ENCODE data around the gene SEPSECS. TPM values are rescaled to one million over a fixed set of nuclear protein-coding genes. Genes with fewer than 3 reads are reported as not detected.

Gene SEPSECS
- total and polyA plus RNA-seq, 2 of the 13 experiments (the other 11 are each of a cell fraction or from before 2014, with no cell fraction given) = 9.4 to 14.3 TPM

DNA sequence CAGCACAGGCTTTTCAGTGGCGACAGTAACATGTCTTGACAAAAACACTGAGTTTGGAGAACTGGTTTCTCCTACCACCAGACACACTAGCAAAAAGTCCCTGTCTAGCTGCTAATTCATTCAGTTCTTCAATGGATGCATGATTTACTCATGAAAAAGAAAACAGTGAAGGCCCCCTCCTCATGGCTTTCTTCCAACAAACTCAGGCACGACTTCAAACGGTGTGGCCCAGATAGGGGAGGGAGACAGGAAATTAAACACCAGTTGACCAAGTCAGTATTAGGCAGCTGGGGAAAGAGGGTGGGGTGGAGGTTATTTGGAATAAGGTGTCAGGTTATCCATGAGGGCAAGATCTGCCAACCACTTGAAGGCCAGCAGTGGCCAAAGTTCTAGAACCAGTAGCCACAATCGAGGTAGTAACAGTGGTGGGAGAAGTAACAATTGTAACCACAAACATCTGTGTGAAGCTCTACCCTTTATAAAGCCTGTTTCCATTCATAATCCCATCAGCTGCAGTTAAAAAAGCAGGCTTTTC lies 60.2 kb downstream of the SEPSECS start:
- H2AFZ ChIP-seq (ENCODE audit: low read length) = no peak overlapping the region
- FAIRE-seq (no peak), ATAC-seq (no peak), DNase-seq (ENCODE audit: low spot score) (no peak)
- peaks cover 22% of the 10 kb centered on the region for H3K4me1 ChIP-seq (ENCODE audit: insufficient read depth, low read length)
- no peaks in the 10 kb centered on the region for H3K79me2 ChIP-seq (ENCODE audit: insufficient read depth, low read length)
- in situ Hi-C loops (cut with HindIII; ENCODE audit: extremely low pct_ligation_motif_present, low pct_unique_long_range_greater_than_20kb) (no loop called here), intact Hi-C loops (cut with micrococcal nuclease; ENCODE audit: unreplicated experiment) (no loop called here)
- no peak overlapping the region for H3K4me3 ChIP-seq (replicated peaks in 1 of 3; ENCODE audit: insufficient read depth in 1 of 3, low read depth in 2 of 3, low read length in 3 of 3)
- ChIA-PET CTCF (ENCODE audit: low intra/inter-chr PET ratio, low total read pairs) (no interaction called here), POLR2A (no interaction called here)
- H3K27me3 ChIP-seq (ENCODE audit: control insufficient read depth in 1 of 2, insufficient read depth in 2 of 2, low read length in 2 of 2) = peaks cover 0 to 11% of the 10 kb centered on the region in 2 experiments; a peak in 2 of 5 replicates
- no peak overlapping the region for H3K27ac ChIP-seq (ENCODE audit: extremely low read length, insufficient read depth, low read length)
- no peaks in the 10 kb centered on the region for H3K36me3 ChIP-seq (replicated peaks in 1 of 2; ENCODE audit: control insufficient read depth in 1 of 2, insufficient read depth in 2 of 2, low read length in 2 of 2)
- TF ChIP-seq HNF4A (CRISPR knock-in tag; IDR thresholded peaks at IDR 0.05) = no peak
- peaks cover 11% of the 10 kb centered on the region for H3K9me3 ChIP-seq (ENCODE audit: low read length)
- no peaks in the 10 kb centered on the region for H4K20me1 ChIP-seq (ENCODE audit: insufficient read depth, low read length)
- no peak overlapping the region for H3K4me2 ChIP-seq (ENCODE audit: low read depth, low read length)
- 3% methylated on average over 4 of the region's 4 CpGs for WGBS (ENCODE audit: low lambda C conversion rate)
- no TSS peak for BruUV-seq (replicated peaks)
- no peak overlapping the region for H3K9ac ChIP-seq (ENCODE audit: insufficient read depth, low read depth, low read length)

DNA sequence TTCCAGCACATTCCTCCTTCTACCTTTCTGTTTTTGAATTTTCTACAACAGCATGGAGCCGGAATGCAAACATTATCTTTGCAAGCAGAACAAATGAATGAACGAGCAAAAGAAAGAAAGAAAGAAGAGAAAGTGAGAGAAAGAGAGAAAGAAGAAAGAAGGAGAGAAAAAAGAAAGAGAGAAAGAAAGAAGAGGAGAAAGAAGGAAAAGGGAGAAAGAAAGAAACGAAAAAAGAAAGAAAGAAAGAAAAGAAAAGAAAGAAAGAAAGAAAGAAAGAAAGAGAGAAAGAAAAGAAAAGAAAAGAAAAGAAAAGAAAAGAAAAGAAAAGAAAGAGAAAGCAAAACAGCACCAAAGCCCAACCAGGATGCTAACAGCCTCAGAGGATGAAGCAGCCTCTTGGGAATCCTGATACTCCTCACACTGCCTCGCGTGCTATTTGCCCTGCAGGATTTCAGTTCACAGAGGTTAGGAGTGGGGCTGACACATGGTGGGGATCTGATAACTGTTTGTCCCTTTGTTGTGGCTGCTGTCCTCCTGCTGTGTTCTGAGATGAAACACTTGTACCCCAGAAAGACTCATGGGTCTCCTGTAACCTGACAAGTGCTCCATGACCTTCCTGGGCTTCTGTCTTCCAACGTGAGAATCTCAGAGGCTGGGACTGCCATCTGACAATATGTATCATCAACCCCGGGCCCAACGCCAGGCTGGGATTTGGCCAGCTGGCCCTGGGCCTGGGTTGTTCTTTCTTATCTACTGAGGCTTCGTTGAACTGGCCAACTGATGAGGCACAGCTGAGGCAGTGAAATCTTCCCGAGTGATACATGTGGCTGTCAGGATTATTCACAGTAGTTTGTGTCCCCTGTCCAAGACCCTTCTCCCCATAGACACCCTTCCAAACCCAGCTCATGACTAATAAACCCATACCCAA lies 61.0 kb downstream of the SEPSECS start:
- Histone ChIP-seq H3K4me3 (replicated peaks in 1 of 3; ENCODE audit: insufficient read depth in 1 of 3, low read depth in 2 of 3, low read length in 3 of 3) (no peak overlapping the region), H4K20me1 (ENCODE audit: insufficient read depth, low read length) (no peaks in the 10 kb centered on the region), H3K27me3 (ENCODE audit: control insufficient read depth in 1 of 2, insufficient read depth in 2 of 2, low read length in 2 of 2) (peaks cover 0 to 11% of the 10 kb centered on the region in 2 experiments; a peak in 2 of 5 replicates), H2AFZ (ENCODE audit: low read length) (no peak overlapping the region), H3K36me3 (replicated peaks in 1 of 2; ENCODE audit: control insufficient read depth in 1 of 2, insufficient read depth in 2 of 2, low read length in 2 of 2) (no peaks in the 10 kb centered on the region), H3K9me3 (ENCODE audit: low read length) (peaks cover 11% of the 10 kb centered on the region), H3K4me2 (ENCODE audit: low read depth, low read length) (no peak overlapping the region), H3K79me2 (ENCODE audit: insufficient read depth, low read length) (no peaks in the 10 kb centered on the region), H3K27ac (ENCODE audit: extremely low read length, insufficient read depth, low read length) (no peak overlapping the region), H3K9ac (ENCODE audit: insufficient read depth, low read depth, low read length) (no peak overlapping the region), H3K4me1 (ENCODE audit: insufficient read depth, low read length) (peaks cover 14% of the 10 kb centered on the region)
- TF ChIP-seq SALL1 (CRISPR knock-in tag; IDR thresholded peaks at IDR 0.05) = no peak
- no peak for TF ChIP-seq REPIN1 (CRISPR knock-in tag; IDR thresholded peaks at IDR 0.05; ENCODE audit: borderline replicate concordance, low read depth)
- TF ChIP-seq, protein P1, sequence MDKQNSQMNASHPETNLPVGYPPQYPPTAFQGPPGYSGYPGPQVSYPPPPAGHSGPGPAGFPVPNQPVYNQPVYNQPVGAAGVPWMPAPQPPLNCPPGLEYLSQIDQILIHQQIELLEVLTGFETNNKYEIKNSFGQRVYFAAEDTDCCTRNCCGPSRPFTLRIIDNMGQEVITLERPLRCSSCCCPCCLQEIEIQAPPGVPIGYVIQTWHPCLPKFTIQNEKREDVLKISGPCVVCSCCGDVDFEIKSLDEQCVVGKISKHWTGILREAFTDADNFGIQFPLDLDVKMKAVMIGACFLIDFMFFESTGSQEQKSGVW (CRISPR knock-in tag; IDR thresholded peaks at IDR 0.05; ENCODE audit: borderline replicate concordance) = no peak
- TF ChIP-seq RFXAP (CRISPR knock-in tag; IDR thresholded peaks at IDR 0.05; ENCODE audit: borderline replicate concordance) = no peak
- no peak for TF ChIP-seq EHMT2 (IDR thresholded peaks at IDR 0.05; ENCODE audit: borderline replicate concordance, low read depth, low read length)
- no peak for TF ChIP-seq GLI4 (CRISPR knock-in tag; IDR thresholded peaks at IDR 0.05; ENCODE audit: borderline replicate concordance)
- TF ChIP-seq MTF2 (CRISPR knock-in tag; IDR thresholded peaks at IDR 0.05; ENCODE audit: borderline replicate concordance) = no peak
- TF ChIP-seq, protein P2, sequence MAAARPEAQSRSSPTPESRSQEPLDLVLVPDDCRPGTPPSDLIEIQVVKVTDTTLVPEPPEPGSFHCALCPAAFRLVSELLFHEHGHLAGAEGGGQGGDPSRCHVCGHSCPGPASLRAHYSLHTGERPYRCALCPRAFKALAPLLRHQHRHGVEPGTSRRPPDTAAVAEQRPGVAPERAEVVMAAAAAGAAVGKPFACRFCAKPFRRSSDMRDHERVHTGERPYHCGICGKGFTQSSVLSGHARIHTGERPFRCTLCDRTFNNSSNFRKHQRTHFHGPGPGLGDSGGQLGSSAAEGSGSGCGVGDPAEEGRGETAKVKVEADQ (CRISPR knock-in tag; IDR thresholded peaks at IDR 0.05; ENCODE audit: borderline replicate concordance) = no peak
- TF ChIP-seq PAX8 (CRISPR knock-in tag; IDR thresholded peaks at IDR 0.05; ENCODE audit: borderline replicate concordance) = no peak
- TF ChIP-seq, protein P3, sequence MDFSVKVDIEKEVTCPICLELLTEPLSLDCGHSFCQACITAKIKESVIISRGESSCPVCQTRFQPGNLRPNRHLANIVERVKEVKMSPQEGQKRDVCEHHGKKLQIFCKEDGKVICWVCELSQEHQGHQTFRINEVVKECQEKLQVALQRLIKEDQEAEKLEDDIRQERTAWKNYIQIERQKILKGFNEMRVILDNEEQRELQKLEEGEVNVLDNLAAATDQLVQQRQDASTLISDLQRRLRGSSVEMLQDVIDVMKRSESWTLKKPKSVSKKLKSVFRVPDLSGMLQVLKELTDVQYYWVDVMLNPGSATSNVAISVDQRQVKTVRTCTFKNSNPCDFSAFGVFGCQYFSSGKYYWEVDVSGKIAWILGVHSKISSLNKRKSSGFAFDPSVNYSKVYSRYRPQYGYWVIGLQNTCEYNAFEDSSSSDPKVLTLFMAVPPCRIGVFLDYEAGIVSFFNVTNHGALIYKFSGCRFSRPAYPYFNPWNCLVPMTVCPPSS (IDR thresholded peaks at IDR 0.05) = no peak
- TF ChIP-seq BRCA1 (CRISPR knock-in tag; IDR thresholded peaks at IDR 0.05) = no peak
- no peak for TF ChIP-seq JUN (CRISPR knock-in tag; IDR thresholded peaks at IDR 0.05)
- TF ChIP-seq ZNF781 (CRISPR knock-in tag; IDR thresholded peaks at IDR 0.05; ENCODE audit: borderline replicate concordance, not compliant biosample characterization) = no peak
- POLR2A ChIA-PET = no interaction called here
- intact Hi-C loops (cut with micrococcal nuclease; ENCODE audit: unreplicated experiment) = no loop called here
- no peak for DNase-seq (ENCODE audit: low spot score)
- WGBS (ENCODE audit: low lambda C conversion rate) = 13% methylated on average over 6 of the region's 10 CpGs
- no peak for FAIRE-seq
- BruUV-seq (replicated peaks) = no TSS peak
- CTCF ChIA-PET (ENCODE audit: low intra/inter-chr PET ratio, low total read pairs) = no interaction called here
- in situ Hi-C loops (cut with HindIII; ENCODE audit: extremely low pct_ligation_motif_present, low pct_unique_long_range_greater_than_20kb) = no loop called here
- ATAC-seq = no peak
